GM04503 (cell line): Measurements from ENCODE around the gene FBXO33.
"Not testable (repeated sequence)": the region's sequence is repeated elsewhere in the genome, so short reads cannot be mapped to it uniquely, and the experiment has no call there.

Experiments used
- DNase-seq: peaks from one replicate; pipeline ENCODE4 v3.0.0-alpha.2; 2012; ENCODE audit warnings: low read depth

The FBXO33 gene

GRCh38 chr14:39369029-39369428 is 63.2 kb downstream of the FBXO33 start:
- DNase-seq, result no peak

GRCh38 chr14:39368261-39368959 is 63.8 kb downstream of the FBXO33 start:
- peak; percentile 37 for DNase-seq

GRCh38 chr14:39367387-39367751 is 64.9 kb downstream of the FBXO33 start:
- DNase-seq, result no peak

GRCh38 chr14:39366460-39367386 is 65.5 kb downstream of the FBXO33 start:
- no peak for DNase-seq

GRCh38 chr14:39365354-39365753 is 66.9 kb downstream of the FBXO33 start:
- DNase-seq, result no peak

GRCh38 chr14:39364509-39364908 is 67.7 kb downstream of the FBXO33 start:
- no peak for DNase-seq

GRCh38 chr14:39361556-39361955 is 70.7 kb downstream of the FBXO33 start:
- DNase-seq, result not testable (repeated sequence)

- DNase-seq, result no peak
These were observed 71.9 kb downstream of the FBXO33 start for GRCh38 chr14:39360316-39360715.

GRCh38 chr14:39359069-39359468 is 73.2 kb downstream of the FBXO33 start:
- DNase-seq, result not testable (repeated sequence)

- DNase-seq, result no peak
These were observed 80.5 kb downstream of the FBXO33 start for GRCh38 chr14:39351708-39352107.

GRCh38 chr14:39350866-39351265 is 81.4 kb downstream of the FBXO33 start:
- no peak for DNase-seq
